Fibroblast of lung (primary cell): ENCODE results near the gene SNX33. TPM values are rescaled to one million over a fixed set of nuclear protein-coding genes. Genes with fewer than 3 reads are reported as not detected.

ENCODE experiments used
- DNase-seq, 2 donors: peaks; one replicate each; pipeline versions ENCODE4 v3.0.0 to v3.0.0-alpha.2; 2010; ENCODE audit warnings: low read depth in 2 of 2
- H2AFZ ChIP-seq: 2 replicates; pipeline ENCODE4 v1.5.1; 2012; ENCODE audit warnings: low read length, control low read depth, inconsistent platforms
- H3K27ac ChIP-seq: 2 replicates; pipeline ENCODE4 v1.5.1; 2011; ENCODE audit warnings: low read length, control low read depth; ENCODE audit not compliant: insufficient read depth
- H3K27me3 ChIP-seq: 2 replicates; pipeline ENCODE4 v1.5.1; 2011; ENCODE audit warnings: mild to moderate bottlenecking, low read length; ENCODE audit not compliant: control insufficient read depth, insufficient read depth
- H3K36me3 ChIP-seq: 2 replicates; pipeline ENCODE4 v1.5.1; 2011; ENCODE audit warnings: low read length; ENCODE audit not compliant: control insufficient read depth, insufficient read depth
- H3K4me1 ChIP-seq: 2 replicates; pipeline ENCODE4 v1.5.1; 2011; ENCODE audit warnings: low read length; ENCODE audit not compliant: control insufficient read depth, insufficient read depth; ENCODE audit errors: extremely low read depth
- H3K4me2 ChIP-seq: 2 replicates; pipeline ENCODE4 v1.5.1; 2011; ENCODE audit warnings: low read length, control low read depth; ENCODE audit not compliant: insufficient read depth; ENCODE audit errors: extremely low read depth
- H3K4me3 ChIP-seq, 4 experiments: fragments of 200-600 bp in 1 of 4; sonication (generic) in 1 of 4; replicated peaks in 1 of 4; 2 replicates each; pipeline ENCODE4 v1.5.1; 2011 to 2016; ENCODE audit warnings: low read length in 4 of 4, low read depth in 3 of 4, mild to moderate bottlenecking in 3 of 4, control low read depth in 2 of 4, inconsistent platforms in 1 of 4, mixed read lengths in 1 of 4; ENCODE audit not compliant: insufficient read depth in 1 of 4; ENCODE audit errors: control extremely low read depth in 1 of 4
- H3K79me2 ChIP-seq: 2 replicates; pipeline ENCODE4 v1.5.1; 2012; ENCODE audit warnings: mild to moderate bottlenecking, low read length, inconsistent platforms; ENCODE audit not compliant: control insufficient read depth, insufficient read depth
- H3K9ac ChIP-seq: 2 replicates; pipeline ENCODE4 v1.5.1; 2011; ENCODE audit warnings: mild to moderate bottlenecking, low read length, control low read depth; ENCODE audit not compliant: insufficient read depth
- H3K9me3 ChIP-seq: 2 replicates; pipeline ENCODE4 v1.5.1; 2012; ENCODE audit warnings: low read depth, low read length; ENCODE audit not compliant: control insufficient read depth, insufficient read depth
- H4K20me1 ChIP-seq: 2 replicates; pipeline ENCODE4 v1.5.1; 2011; ENCODE audit warnings: low read length; ENCODE audit not compliant: control insufficient read depth, insufficient read depth; ENCODE audit errors: extremely low read depth
- EZH2 ChIP-seq: IDR thresholded peaks from 2 replicates; pipeline ENCODE4 v1.5.1; 2012; ENCODE audit warnings: low read length, control low read depth, mild to moderate bottlenecking; ENCODE audit errors: missing control alignments
- polyA plus RNA-seq, 2 donors: library from polyadenylated mRNA; depleted of rRNA in 1 of 2; stranded (reverse) in 1 of 2; unstranded in 1 of 2; fragments of >200 nt; gene quantifications; 2 replicates each; pipeline ENCODE4 v1.2.1, GENCODE V29; 2011 to 2012; ENCODE audit warnings: missing spikeins in 1 of 2
- total RNA-seq: library from RNA; depleted of rRNA; stranded (reverse); fragments of >200 nt; gene quantifications from 2 replicates; pipeline ENCODE4 v1.2.1, GENCODE V29; 2014
- TF ChIP-seq, protein P1 (sequence below), 2 donors: IDR thresholded peaks in 1 of 2; conservative IDR thresholded peaks in 1 of 2; 1 replicate in 1 of 2; 2 replicates in 1 of 2; pipeline ENCODE4 v1.5.1; 2011 to 2012; ENCODE audit warnings: low read length in 2 of 2, control low read depth in 1 of 2, inconsistent platforms in 1 of 2, low read depth in 1 of 2, mild to moderate bottlenecking in 1 of 2

The SNX33 gene
- total and polyA plus RNA-seq, 2 donors (not counting 1 experiment from before 2014, with no cell fraction given) = 17.5 to 24.6 TPM

GRCh38 chr15:75620058-75620820 lies 27.5 kb upstream of the SNX33 start:
- no peaks in the 10 kb centered on the region for H4K20me1 ChIP-seq
- H3K36me3 ChIP-seq = peaks cover 9% of the 10 kb centered on the region
- TF ChIP-seq, protein P1, sequence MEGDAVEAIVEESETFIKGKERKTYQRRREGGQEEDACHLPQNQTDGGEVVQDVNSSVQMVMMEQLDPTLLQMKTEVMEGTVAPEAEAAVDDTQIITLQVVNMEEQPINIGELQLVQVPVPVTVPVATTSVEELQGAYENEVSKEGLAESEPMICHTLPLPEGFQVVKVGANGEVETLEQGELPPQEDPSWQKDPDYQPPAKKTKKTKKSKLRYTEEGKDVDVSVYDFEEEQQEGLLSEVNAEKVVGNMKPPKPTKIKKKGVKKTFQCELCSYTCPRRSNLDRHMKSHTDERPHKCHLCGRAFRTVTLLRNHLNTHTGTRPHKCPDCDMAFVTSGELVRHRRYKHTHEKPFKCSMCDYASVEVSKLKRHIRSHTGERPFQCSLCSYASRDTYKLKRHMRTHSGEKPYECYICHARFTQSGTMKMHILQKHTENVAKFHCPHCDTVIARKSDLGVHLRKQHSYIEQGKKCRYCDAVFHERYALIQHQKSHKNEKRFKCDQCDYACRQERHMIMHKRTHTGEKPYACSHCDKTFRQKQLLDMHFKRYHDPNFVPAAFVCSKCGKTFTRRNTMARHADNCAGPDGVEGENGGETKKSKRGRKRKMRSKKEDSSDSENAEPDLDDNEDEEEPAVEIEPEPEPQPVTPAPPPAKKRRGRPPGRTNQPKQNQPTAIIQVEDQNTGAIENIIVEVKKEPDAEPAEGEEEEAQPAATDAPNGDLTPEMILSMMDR (conservative IDR thresholded peaks at IDR 0.05 in 1 of 2, IDR thresholded peaks at IDR 0.05 in 1 of 2; ENCODE audit: low read depth in 1 of 2, low read length in 2 of 2) = no peak
- TF ChIP-seq EZH2 = no peak
- H3K4me2 ChIP-seq = peak overlapping the region; percentile 79
- peak overlapping the region; percentile 28 for H3K9ac ChIP-seq
- peak overlapping the region in 3 of 4 experiments; percentile 1 to 57 (median 55) for H3K4me3 ChIP-seq
- H3K9me3 ChIP-seq = no peaks in the 10 kb centered on the region
- peak overlapping the region; percentile 69 for H3K27ac ChIP-seq
- peaks cover 10% of the 10 kb centered on the region for H3K4me1 ChIP-seq
- no peak overlapping the region for H2AFZ ChIP-seq
- no peaks in the 10 kb centered on the region for H3K27me3 ChIP-seq
- DNase-seq = peak; percentile 75 to 78
- peaks cover 2% of the 10 kb centered on the region for H3K79me2 ChIP-seq

DNA sequence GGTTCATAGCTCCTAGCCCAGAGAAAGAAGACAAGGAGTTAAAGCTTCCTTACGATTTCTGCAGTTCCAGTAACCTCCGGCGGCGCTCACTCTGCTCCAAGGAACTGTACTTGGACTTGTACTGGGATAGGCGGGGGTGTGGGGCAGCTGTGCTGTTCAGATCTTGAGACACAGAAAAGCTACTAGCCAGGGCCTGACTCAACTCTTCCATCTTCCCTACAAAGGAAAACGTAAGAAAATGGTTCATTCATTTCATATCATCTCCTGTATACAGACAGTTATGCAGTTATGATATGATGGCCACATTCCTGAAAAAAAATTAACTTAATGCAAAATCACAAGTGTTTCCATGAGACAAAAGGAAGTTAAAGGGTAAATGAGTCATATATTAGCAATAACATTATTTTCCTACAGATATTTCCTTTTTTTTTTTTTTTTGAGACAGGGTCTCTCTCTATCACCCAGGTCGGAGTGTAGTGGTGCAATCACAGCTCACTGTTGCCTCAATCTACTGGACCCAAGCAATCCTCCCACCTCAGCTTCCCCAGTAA lies 26.8 kb upstream of the SNX33 start:
- Histone ChIP-seq H3K9me3 (no peaks in the 10 kb centered on the region), H3K4me2 (peak overlapping the region; percentile 79), H3K4me1 (peaks cover 12% of the 10 kb centered on the region), H3K27me3 (no peaks in the 10 kb centered on the region), H3K4me3 (peak overlapping the region in 3 of 4 experiments; percentile 1 to 57 (median 55)), H3K9ac (peak overlapping the region; percentile 28), H3K27ac (peak overlapping the region; percentile 69), H3K79me2 (peaks cover 2% of the 10 kb centered on the region), H3K36me3 (peaks cover 8% of the 10 kb centered on the region), H2AFZ (no peak overlapping the region), H4K20me1 (no peaks in the 10 kb centered on the region)
- peak; percentile 92 to 95 for DNase-seq
- TF ChIP-seq, protein P1 (conservative IDR thresholded peaks at IDR 0.05 in 1 of 2, IDR thresholded peaks at IDR 0.05 in 1 of 2; ENCODE audit: low read depth in 1 of 2, low read length in 2 of 2) = peak; percentile 45 to 47
- no peak for TF ChIP-seq EZH2

- Histone ChIP-seq H3K27ac (no peak overlapping the region), H4K20me1 (no peaks in the 10 kb centered on the region), H3K4me3 (no peak overlapping the region), H3K9me3 (no peaks in the 10 kb centered on the region), H3K4me2 (no peak overlapping the region), H3K9ac (no peak overlapping the region), H3K4me1 (peaks cover 15% of the 10 kb centered on the region), H3K79me2 (peaks cover 2% of the 10 kb centered on the region), H3K36me3 (peaks cover 1% of the 10 kb centered on the region), H2AFZ (no peak overlapping the region), H3K27me3 (no peaks in the 10 kb centered on the region)
- DNase-seq = no peak
- TF ChIP-seq, protein P1 (conservative IDR thresholded peaks at IDR 0.05 in 1 of 2, IDR thresholded peaks at IDR 0.05 in 1 of 2; ENCODE audit: low read depth in 1 of 2, low read length in 2 of 2) = no peak
- no peak for TF ChIP-seq EZH2
These were observed 25.2 kb upstream of the SNX33 start for GRCh38 chr15:75622505-75622904.
